ENCODE results near the gene LRRTM3.

Gene LRRTM3

GRCh38 chr10:66982053-66982420, 56.2 kb downstream of the LRRTM3 start:
- TF ChIP-seq CTCF (IDR thresholded peaks at IDR 0.05; ENCODE audit: low read depth, low read length): no peak
- no peak for DNase-seq (ENCODE audit: low read depth in 2 of 2)
- no peak overlapping the region for H3K4me3 ChIP-seq (replicated peaks in 1 of 2; ENCODE audit: low read depth in 2 of 2, low read length in 2 of 2)

GRCh38 chr10:66982792-66983474, 57.1 kb downstream of the LRRTM3 start:
- DNase-seq (ENCODE audit: low read depth in 2 of 2): no peak
- H3K4me3 ChIP-seq (replicated peaks in 1 of 2; ENCODE audit: low read depth in 2 of 2, low read length in 2 of 2): no peak overlapping the region
- TF ChIP-seq CTCF (IDR thresholded peaks at IDR 0.05; ENCODE audit: low read depth, low read length): no peak

- DNase-seq (ENCODE audit: low read depth in 2 of 2): no peak
- H3K4me3 ChIP-seq (replicated peaks in 1 of 2; ENCODE audit: low read depth in 2 of 2, low read length in 2 of 2): no peak overlapping the region
- no peak for TF ChIP-seq CTCF (IDR thresholded peaks at IDR 0.05; ENCODE audit: low read depth, low read length)
Measured at GRCh38 chr10:66983475-66983818, 57.6 kb downstream of the LRRTM3 start.

GRCh38 chr10:66990143-66990830, 64.5 kb downstream of the LRRTM3 start:
- no peak overlapping the region for H3K4me3 ChIP-seq (replicated peaks in 1 of 2; ENCODE audit: low read depth in 2 of 2, low read length in 2 of 2)
- no peak for TF ChIP-seq CTCF (IDR thresholded peaks at IDR 0.05; ENCODE audit: low read depth, low read length)
- no peak for DNase-seq (ENCODE audit: low read depth in 2 of 2)

GRCh38 chr10:66996996-66997395, 71.2 kb downstream of the LRRTM3 start:
- no peak overlapping the region for H3K4me3 ChIP-seq (replicated peaks in 1 of 2; ENCODE audit: low read depth in 2 of 2, low read length in 2 of 2)
- TF ChIP-seq CTCF (IDR thresholded peaks at IDR 0.05; ENCODE audit: low read depth, low read length): no peak
- DNase-seq (ENCODE audit: low read depth in 2 of 2): no peak

- no peak for TF ChIP-seq CTCF (IDR thresholded peaks at IDR 0.05; ENCODE audit: low read depth, low read length)
Measured at GRCh38 chr10:66999762-67000545, 74.1 kb downstream of the LRRTM3 start.

More at GRCh38 chr10:66999762-67000545, 74.1 kb downstream of the LRRTM3 start:
- H3K4me3 ChIP-seq (replicated peaks in 1 of 2; ENCODE audit: low read depth in 2 of 2, low read length in 2 of 2): no peak overlapping the region
- DNase-seq (ENCODE audit: low read depth in 2 of 2): no peak

Measured in cardiac fibroblast (primary cell).